IPS DF 6.9 (cell line): ENCODE data around the gene UNC13A.

ENCODE experiments used
- DNase-seq: peaks from one replicate; pipeline ENCODE4 v3.0.0-alpha.2; 2013; ENCODE audit warnings: low read depth, low spot score
- H3K27ac ChIP-seq: one replicate; pipeline ENCODE4 v1.5.1; 2013; ENCODE audit warnings: low read length, control low read depth
- H3K27me3 ChIP-seq: 2 replicates; pipeline ENCODE4 v1.6.1; 2013; ENCODE audit warnings: mild to moderate bottlenecking, low read length; ENCODE audit not compliant: control insufficient read depth, insufficient read depth
- H3K36me3 ChIP-seq: 2 replicates; pipeline ENCODE4 v1.6.1; 2013; ENCODE audit warnings: low read length; ENCODE audit not compliant: control insufficient read depth, insufficient read depth
- H3K4me1 ChIP-seq: 2 replicates; pipeline ENCODE4 v1.6.1; 2013; ENCODE audit warnings: low read length; ENCODE audit not compliant: control insufficient read depth, insufficient read depth
- H3K4me3 ChIP-seq: 2 replicates; pipeline ENCODE4 v1.5.1; 2013; ENCODE audit warnings: mild to moderate bottlenecking, low read length
- H3K9me3 ChIP-seq: 2 replicates; pipeline ENCODE4 v1.6.1; 2013; ENCODE audit warnings: low read length, inconsistent platforms; ENCODE audit not compliant: control insufficient read depth, insufficient read depth
- WGBS: extraction: QIAGEN DNeasy Blood & Tissue Kit; methylation state at CpG from one replicate; pipeline ENCODE4 v1.1.7; 2013; ENCODE audit warnings: mixed read lengths, missing lambda C conversion rate; ENCODE audit not compliant: insufficient read length, insufficient coverage; 5-methylcytosine and 5-hydroxymethylcytosine counted together

The UNC13A gene

GRCh38 chr19:17706750-17707181 lies 18.6 kb upstream of the UNC13A start:
- no peak overlapping the region for H3K4me3 ChIP-seq
- no peak for DNase-seq
- no peaks in the 10 kb centered on the region for H3K36me3 ChIP-seq
- no peaks in the 10 kb centered on the region for H3K9me3 ChIP-seq
- H3K4me1 ChIP-seq = peaks cover 2% of the 10 kb centered on the region; the same call in 1 of the 2 replicates
- H3K27me3 ChIP-seq = no peaks in the 10 kb centered on the region
- WGBS = no CpG with 5 or more reads among the region's 17 CpGs
- H3K27ac ChIP-seq = no peak overlapping the region

DNA sequence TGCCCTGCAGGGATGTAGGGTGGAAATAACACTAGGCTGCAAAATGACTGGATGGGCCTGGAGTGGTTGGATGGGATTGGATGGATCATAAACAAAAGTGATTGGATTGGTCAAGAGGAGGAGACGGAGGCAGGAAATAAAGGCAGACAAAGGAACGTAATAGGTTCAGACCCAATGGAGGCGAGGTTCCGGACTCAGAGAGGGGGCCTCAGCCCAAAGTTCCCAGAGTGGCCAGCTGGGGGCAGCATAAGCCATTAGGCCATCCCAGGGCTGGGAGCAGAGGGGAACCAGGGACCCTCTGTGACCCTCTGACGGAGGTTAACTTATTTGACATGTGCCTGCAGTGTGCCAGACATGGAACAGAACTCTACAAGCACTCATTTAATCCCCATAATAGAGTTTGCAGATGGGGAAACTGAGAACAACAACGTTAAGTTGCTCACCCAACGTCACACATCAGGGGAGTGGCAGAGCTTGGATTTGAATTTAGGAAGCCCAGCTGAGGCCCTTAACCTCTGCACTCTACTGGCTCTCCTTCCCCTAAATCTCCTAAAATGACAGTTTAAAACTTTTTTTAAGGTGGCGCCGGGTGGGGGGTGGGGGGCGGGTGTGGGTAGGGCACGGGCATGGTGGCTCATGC lies 15.8 kb upstream of the UNC13A start:
- Histone ChIP-seq H3K36me3 (no peaks in the 10 kb centered on the region), H3K27me3 (no peaks in the 10 kb centered on the region), H3K9me3 (no peaks in the 10 kb centered on the region), H3K4me1 (peaks cover 2% of the 10 kb centered on the region; the same call in 1 of the 2 replicates), H3K27ac (no peak overlapping the region), H3K4me3 (no peak overlapping the region)
- DNase-seq = no peak
- WGBS = no CpG with 5 or more reads among the region's 11 CpGs

- Histone ChIP-seq H3K4me1 (no peaks in the 10 kb centered on the region), H3K36me3 (no peaks in the 10 kb centered on the region), H3K27ac (no peak overlapping the region), H3K27me3 (no peaks in the 10 kb centered on the region), H3K9me3 (no peaks in the 10 kb centered on the region), H3K4me3 (no peak overlapping the region)
- no peak for DNase-seq
- WGBS = no CpG with 5 or more reads among the region's 2 CpGs
Observed at GRCh38 chr19:17695198-17695597, 7.0 kb upstream of the UNC13A start.

GRCh38 chr19:17692566-17692965 lies 4.4 kb upstream of the UNC13A start:
- no peak for DNase-seq
- H3K4me1 ChIP-seq = peaks cover 2% of the 10 kb centered on the region; the same call in 1 of the 2 replicates
- no peaks in the 10 kb centered on the region for H3K27me3 ChIP-seq
- no CpG with 5 or more reads among the region's 4 CpGs for WGBS
- H3K36me3 ChIP-seq = no peaks in the 10 kb centered on the region
- no peak overlapping the region for H3K4me3 ChIP-seq
- H3K9me3 ChIP-seq = no peaks in the 10 kb centered on the region
- no peak overlapping the region for H3K27ac ChIP-seq

GRCh38 chr19:17688853-17689595 lies 870 bp upstream of the UNC13A start:
- Histone ChIP-seq H3K4me3 (no peak overlapping the region), H3K27ac (no peak overlapping the region), H3K9me3 (no peaks in the 10 kb centered on the region), H3K4me1 (peaks cover 6% of the 10 kb centered on the region), H3K27me3 (no peaks in the 10 kb centered on the region), H3K36me3 (no peaks in the 10 kb centered on the region)
- DNase-seq = no peak
- no CpG with 5 or more reads among the region's 10 CpGs for WGBS

- Histone ChIP-seq H3K36me3 (no peaks in the 10 kb centered on the region), H3K4me3 (peak overlapping the region; percentile 93), H3K27me3 (no peaks in the 10 kb centered on the region), H3K27ac (peak overlapping the region; percentile 90), H3K9me3 (no peaks in the 10 kb centered on the region), H3K4me1 (peaks cover 6% of the 10 kb centered on the region)
- no CpG with 5 or more reads among the region's 24 CpGs for WGBS
- DNase-seq = no peak
Observed at GRCh38 chr19:17687141-17687856, 855 bp downstream of the UNC13A start.

DNA sequence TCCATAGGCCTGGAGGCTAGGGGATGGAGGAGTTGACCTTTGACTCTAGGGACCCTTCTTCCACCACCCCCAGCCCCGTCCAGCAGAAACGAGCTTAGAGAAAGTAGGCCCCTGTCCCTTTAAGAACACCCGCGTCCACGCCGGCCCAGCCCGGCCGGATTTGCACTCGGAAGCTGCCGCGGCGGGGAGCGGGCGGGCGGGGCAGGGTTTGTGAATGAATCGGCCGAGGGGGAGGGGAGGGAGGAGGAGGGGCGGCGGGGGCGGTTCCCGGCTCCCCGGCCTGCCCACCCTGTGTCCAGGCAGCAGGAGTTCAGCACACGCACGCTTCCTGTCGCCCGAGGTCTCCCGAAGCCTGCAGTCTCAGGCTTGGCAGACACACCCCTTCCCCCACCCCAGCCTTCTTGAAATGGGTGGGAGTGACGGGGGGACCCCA lies 1.5 kb downstream of the UNC13A start:
- H3K4me1 ChIP-seq = peaks cover 6% of the 10 kb centered on the region
- no peaks in the 10 kb centered on the region for H3K9me3 ChIP-seq
- peak overlapping the region; percentile 90 for H3K27ac ChIP-seq
- H3K4me3 ChIP-seq = peak overlapping the region; percentile 93; the same call in 1 of the 2 replicates
- no CpG with 5 or more reads among the region's 28 CpGs for WGBS
- no peaks in the 10 kb centered on the region for H3K27me3 ChIP-seq
- DNase-seq = no peak
- no peaks in the 10 kb centered on the region for H3K36me3 ChIP-seq

GRCh38 chr19:17686023-17686521 lies 2.1 kb downstream of the UNC13A start:
- Histone ChIP-seq H3K4me1 (peaks cover 6% of the 10 kb centered on the region), H3K4me3 (peak overlapping the region; percentile 93; the same call in 1 of the 2 replicates), H3K9me3 (no peaks in the 10 kb centered on the region), H3K36me3 (no peaks in the 10 kb centered on the region), H3K27me3 (no peaks in the 10 kb centered on the region), H3K27ac (no peak overlapping the region)
- no CpG with 5 or more reads among the region's 12 CpGs for WGBS
- no peak for DNase-seq

GRCh38 chr19:17685451-17686022 lies 2.6 kb downstream of the UNC13A start:
- WGBS = no CpG with 5 or more reads among the region's 15 CpGs
- Histone ChIP-seq H3K4me1 (peaks cover 6% of the 10 kb centered on the region), H3K27ac (no peak overlapping the region), H3K27me3 (no peaks in the 10 kb centered on the region), H3K4me3 (no peak overlapping the region; the same call in 1 of the 2 replicates), H3K9me3 (no peaks in the 10 kb centered on the region), H3K36me3 (no peaks in the 10 kb centered on the region)
- no peak for DNase-seq

- Histone ChIP-seq H3K4me1 (peaks cover 8% of the 10 kb centered on the region), H3K36me3 (no peaks in the 10 kb centered on the region), H3K27ac (no peak overlapping the region), H3K9me3 (no peaks in the 10 kb centered on the region), H3K27me3 (no peaks in the 10 kb centered on the region), H3K4me3 (no peak overlapping the region)
- no peak for DNase-seq
- WGBS = no CpG with 5 or more reads among the region's 4 CpGs
Observed at GRCh38 chr19:17684256-17684655, 3.9 kb downstream of the UNC13A start.
